ENCODE results near the gene LARGE2.

The LARGE2 gene

GRCh38 chr11:45933131-45933831 is 10.8 kb downstream of the LARGE2 start:
- Mint-ChIP-seq H3K27ac (peak overlapping the region; percentile 22 to 96), H3K27me3 (no peaks in the 10 kb centered on the region), H3K4me1 (ENCODE audit: low read depth in 2 of 2) (peaks cover 24 to 25% of the 10 kb centered on the region in 2 donors), H3K36me3 (ENCODE audit: insufficient read depth) (peaks cover 75% of the 10 kb centered on the region), H3K4me3 (peak overlapping the region in 1 of 2 donors; percentile 19), H3K9me3 (no peaks in the 10 kb centered on the region)
- ATAC-seq (replicated peaks) (no peak), DNase-seq (no peak)

GRCh38 chr11:45933846-45934579 is 11.6 kb downstream of the LARGE2 start:
- Mint-ChIP-seq H3K27ac (peak overlapping the region in 1 of 2 donors; percentile 22), H3K27me3 (no peaks in the 10 kb centered on the region), H3K4me1 (ENCODE audit: low read depth in 2 of 2) (peaks cover 22 to 25% of the 10 kb centered on the region in 2 donors), H3K36me3 (ENCODE audit: insufficient read depth) (peaks cover 74% of the 10 kb centered on the region), H3K4me3 (no peak overlapping the region), H3K9me3 (no peaks in the 10 kb centered on the region)
- DNase-seq = no peak
- ATAC-seq (replicated peaks) = no peak

- Mint-ChIP-seq H3K27me3 (no peaks in the 10 kb centered on the region), H3K36me3 (ENCODE audit: insufficient read depth) (peaks cover 77% of the 10 kb centered on the region), H3K27ac (no peak overlapping the region), H3K4me3 (no peak overlapping the region), H3K4me1 (ENCODE audit: low read depth in 2 of 2) (peaks cover 20 to 23% of the 10 kb centered on the region in 2 donors), H3K9me3 (no peaks in the 10 kb centered on the region)
- DNase-seq = no peak
- no peak for ATAC-seq (replicated peaks)
Measured at GRCh38 chr11:45934580-45935318, 12.3 kb downstream of the LARGE2 start.

- no peak for DNase-seq
- ATAC-seq (replicated peaks) = no peak
- Mint-ChIP-seq H3K4me3 (no peak overlapping the region), H3K9me3 (no peaks in the 10 kb centered on the region), H3K27ac (no peak overlapping the region), H3K27me3 (no peaks in the 10 kb centered on the region), H3K36me3 (ENCODE audit: insufficient read depth) (peaks cover 77% of the 10 kb centered on the region), H3K4me1 (ENCODE audit: low read depth in 2 of 2) (peaks cover 13 to 15% of the 10 kb centered on the region in 2 donors)
Measured at GRCh38 chr11:45935349-45936064, 13.1 kb downstream of the LARGE2 start.

- H3K4me1 Mint-ChIP-seq (ENCODE audit: low read depth in 2 of 2) = peaks cover 3 to 5% of the 10 kb centered on the region in 2 donors
- DNase-seq = no peak
- peaks cover 73% of the 10 kb centered on the region for H3K36me3 Mint-ChIP-seq (ENCODE audit: insufficient read depth)
- no peaks in the 10 kb centered on the region for H3K27me3 Mint-ChIP-seq
- H3K27ac Mint-ChIP-seq = no peak overlapping the region
- H3K4me3 Mint-ChIP-seq = no peak overlapping the region
- no peak for ATAC-seq (replicated peaks)
- no peaks in the 10 kb centered on the region for H3K9me3 Mint-ChIP-seq
Measured at GRCh38 chr11:45936511-45937054, 14.1 kb downstream of the LARGE2 start.

- no peak overlapping the region for H3K4me3 Mint-ChIP-seq
- no peaks in the 10 kb centered on the region for H3K27me3 Mint-ChIP-seq
- H3K27ac Mint-ChIP-seq = no peak overlapping the region
- ATAC-seq (replicated peaks) (no peak), DNase-seq (no peak)
- H3K4me1 Mint-ChIP-seq (ENCODE audit: low read depth in 2 of 2) = peaks cover 0 to 3% of the 10 kb centered on the region in 2 donors
- H3K36me3 Mint-ChIP-seq (ENCODE audit: insufficient read depth) = peaks cover 69% of the 10 kb centered on the region
- no peaks in the 10 kb centered on the region for H3K9me3 Mint-ChIP-seq
Measured at GRCh38 chr11:45937916-45938315, 15.5 kb downstream of the LARGE2 start.

GRCh38 chr11:45939836-45940235 is 17.4 kb downstream of the LARGE2 start:
- no peak overlapping the region for H3K4me3 Mint-ChIP-seq
- H3K27ac Mint-ChIP-seq = peak overlapping the region in 1 of 2 donors; percentile 68
- peaks cover 58% of the 10 kb centered on the region for H3K36me3 Mint-ChIP-seq (ENCODE audit: insufficient read depth)
- DNase-seq = no peak
- no peak for ATAC-seq (replicated peaks)
- H3K9me3 Mint-ChIP-seq = no peaks in the 10 kb centered on the region
- peaks cover 0 to 3% of the 10 kb centered on the region in 2 donors for H3K4me1 Mint-ChIP-seq (ENCODE audit: low read depth in 2 of 2)
- no peaks in the 10 kb centered on the region for H3K27me3 Mint-ChIP-seq

GRCh38 chr11:45941285-45941684 is 18.8 kb downstream of the LARGE2 start:
- Mint-ChIP-seq H3K27me3 (no peaks in the 10 kb centered on the region), H3K4me1 (ENCODE audit: low read depth in 2 of 2) (peaks cover 0 to 3% of the 10 kb centered on the region in 2 donors), H3K9me3 (no peaks in the 10 kb centered on the region), H3K36me3 (ENCODE audit: insufficient read depth) (peaks cover 52% of the 10 kb centered on the region), H3K27ac (peak overlapping the region in 1 of 2 donors; percentile 35), H3K4me3 (no peak overlapping the region)
- DNase-seq (no peak), ATAC-seq (replicated peaks) (no peak)

GRCh38 chr11:45942381-45942780 is 19.9 kb downstream of the LARGE2 start:
- H3K4me3 Mint-ChIP-seq = no peak overlapping the region
- ATAC-seq (replicated peaks) (no peak), DNase-seq (no peak)
- no peaks in the 10 kb centered on the region for H3K9me3 Mint-ChIP-seq
- peaks cover 44% of the 10 kb centered on the region for H3K36me3 Mint-ChIP-seq (ENCODE audit: insufficient read depth)
- no peak overlapping the region for H3K27ac Mint-ChIP-seq
- H3K27me3 Mint-ChIP-seq = no peaks in the 10 kb centered on the region
- peaks cover 0 to 3% of the 10 kb centered on the region in 2 donors for H3K4me1 Mint-ChIP-seq (ENCODE audit: low read depth in 2 of 2)

- H3K4me3 Mint-ChIP-seq = no peak overlapping the region
Measured at GRCh38 chr11:45945397-45945999, 23.0 kb downstream of the LARGE2 start.

GRCh38 chr11:45947885-45948284 is 25.4 kb downstream of the LARGE2 start:
- Mint-ChIP-seq H3K36me3 (ENCODE audit: insufficient read depth) (peaks cover 46% of the 10 kb centered on the region), H3K4me1 (ENCODE audit: low read depth in 2 of 2) (no peaks in the 10 kb centered on the region), H3K27ac (no peak overlapping the region), H3K9me3 (no peaks in the 10 kb centered on the region), H3K4me3 (no peak overlapping the region), H3K27me3 (no peaks in the 10 kb centered on the region)
- ATAC-seq (replicated peaks) (no peak), DNase-seq (no peak)

More at GRCh38 chr11:45945397-45945999, 23.0 kb downstream of the LARGE2 start:
- Mint-ChIP-seq H3K36me3 (ENCODE audit: insufficient read depth) (peaks cover 47% of the 10 kb centered on the region), H3K4me1 (ENCODE audit: low read depth in 2 of 2) (peaks cover 0 to 3% of the 10 kb centered on the region in 2 donors), H3K27ac (no peak overlapping the region), H3K27me3 (no peaks in the 10 kb centered on the region), H3K9me3 (no peaks in the 10 kb centered on the region)
- DNase-seq = no peak
- ATAC-seq (replicated peaks) = no peak

- Mint-ChIP-seq H3K27ac (peak overlapping the region in 1 of 2 donors; percentile 67), H3K36me3 (ENCODE audit: insufficient read depth) (peaks cover 44% of the 10 kb centered on the region), H3K9me3 (no peaks in the 10 kb centered on the region), H3K4me1 (ENCODE audit: low read depth in 2 of 2) (no peaks in the 10 kb centered on the region), H3K27me3 (no peaks in the 10 kb centered on the region), H3K4me3 (no peak overlapping the region)
- DNase-seq = no peak
- no peak for ATAC-seq (replicated peaks)
Measured at GRCh38 chr11:45948356-45948755, 25.9 kb downstream of the LARGE2 start.

Data from effector memory CD8-positive, alpha-beta T cell (primary cell).